Measurements from ENCODE around the gene TMED8.

TMED8 gene

DNA sequence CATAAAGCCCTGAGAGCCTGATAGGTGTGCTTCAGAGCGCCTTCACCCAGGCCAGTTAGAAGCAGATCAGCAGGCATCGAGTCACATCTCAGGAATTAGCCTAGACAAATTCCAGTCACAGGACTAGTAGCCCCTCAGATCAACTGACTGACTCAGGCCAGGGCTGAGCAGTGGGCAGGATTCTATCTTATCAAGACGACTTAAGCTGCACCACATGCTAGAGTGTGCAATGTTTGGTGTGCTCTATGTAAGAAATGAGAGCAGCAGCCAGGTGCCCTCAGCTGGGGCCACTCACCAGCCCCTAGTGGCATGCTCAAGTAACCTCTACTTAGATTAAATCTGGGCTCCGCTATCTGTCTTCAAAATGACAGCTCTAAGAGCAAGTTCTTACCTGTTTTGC is 86.2 kb downstream of the TMED8 start:
- TF ChIP-seq, protein P1, sequence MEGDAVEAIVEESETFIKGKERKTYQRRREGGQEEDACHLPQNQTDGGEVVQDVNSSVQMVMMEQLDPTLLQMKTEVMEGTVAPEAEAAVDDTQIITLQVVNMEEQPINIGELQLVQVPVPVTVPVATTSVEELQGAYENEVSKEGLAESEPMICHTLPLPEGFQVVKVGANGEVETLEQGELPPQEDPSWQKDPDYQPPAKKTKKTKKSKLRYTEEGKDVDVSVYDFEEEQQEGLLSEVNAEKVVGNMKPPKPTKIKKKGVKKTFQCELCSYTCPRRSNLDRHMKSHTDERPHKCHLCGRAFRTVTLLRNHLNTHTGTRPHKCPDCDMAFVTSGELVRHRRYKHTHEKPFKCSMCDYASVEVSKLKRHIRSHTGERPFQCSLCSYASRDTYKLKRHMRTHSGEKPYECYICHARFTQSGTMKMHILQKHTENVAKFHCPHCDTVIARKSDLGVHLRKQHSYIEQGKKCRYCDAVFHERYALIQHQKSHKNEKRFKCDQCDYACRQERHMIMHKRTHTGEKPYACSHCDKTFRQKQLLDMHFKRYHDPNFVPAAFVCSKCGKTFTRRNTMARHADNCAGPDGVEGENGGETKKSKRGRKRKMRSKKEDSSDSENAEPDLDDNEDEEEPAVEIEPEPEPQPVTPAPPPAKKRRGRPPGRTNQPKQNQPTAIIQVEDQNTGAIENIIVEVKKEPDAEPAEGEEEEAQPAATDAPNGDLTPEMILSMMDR (conservative IDR thresholded peaks at IDR 0.05; ENCODE audit: control insufficient read depth, insufficient read depth, low read depth, low read length), result no peak
- no peak for DNase-seq (ENCODE audit: low read depth)
- no peak overlapping the region for H3K4me3 ChIP-seq (ENCODE audit: control insufficient read depth, low read depth, low read length)

DNA sequence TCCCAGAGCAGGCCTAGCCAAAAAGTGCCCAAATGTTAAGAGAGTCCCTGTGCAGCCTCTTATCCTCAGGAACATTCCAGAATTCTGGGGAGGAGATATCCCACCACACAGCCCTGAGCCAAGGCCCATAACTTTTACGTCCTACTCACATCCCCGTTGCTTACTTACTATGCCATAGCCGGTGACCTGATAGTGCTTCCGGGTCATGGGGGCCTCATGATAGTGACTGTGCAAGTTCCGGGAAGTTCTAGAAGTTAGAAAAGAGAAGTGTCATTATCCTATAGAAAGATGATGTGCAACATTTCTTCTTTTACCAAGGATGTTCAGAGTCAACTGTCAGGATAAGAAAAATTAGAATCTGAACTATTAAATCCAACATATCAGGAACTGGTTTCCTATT is 90.3 kb downstream of the TMED8 start:
- no peak overlapping the region for H3K4me3 ChIP-seq (ENCODE audit: control insufficient read depth, low read depth, low read length)
- TF ChIP-seq, protein P1 (conservative IDR thresholded peaks at IDR 0.05; ENCODE audit: control insufficient read depth, insufficient read depth, low read depth, low read length), result no peak
- DNase-seq (ENCODE audit: low read depth), result no peak

All from fibroblast of mammary gland (primary cell).